Prostate gland (tissue), 2 donors: ENCODE data around the gene THSD4.

Experiments
- POLR2A ChIP-seq: fragments of 450-650 bp; IDR thresholded peaks from one replicate; pipeline ENCODE4 v1.6.1; 2016; ENCODE audit warnings: antibody characterized with exemption, mild to moderate bottlenecking
- POLR2AphosphoS5 ChIP-seq: sonication (generic); formaldehyde crosslinking; IDR thresholded peaks from one replicate; pipeline ENCODE4 v1.6.1; 2017; ENCODE audit warnings: antibody characterized with exemption
- TF ChIP-seq, protein P1 (sequence below), 4 experiments: fragments of 200-600 bp in 2 of 4; fragments of 450-650 bp in 2 of 4; sonication (generic) in 2 of 4; IDR thresholded peaks; 1 replicate in 3 of 4; 2 replicates in 1 of 4; pipeline ENCODE4 v1.5.1; 2016 to 2019; ENCODE audit warnings: antibody characterized with exemption in 4 of 4, mild to moderate bottlenecking in 2 of 4, moderate library complexity in 2 of 4

DNA sequence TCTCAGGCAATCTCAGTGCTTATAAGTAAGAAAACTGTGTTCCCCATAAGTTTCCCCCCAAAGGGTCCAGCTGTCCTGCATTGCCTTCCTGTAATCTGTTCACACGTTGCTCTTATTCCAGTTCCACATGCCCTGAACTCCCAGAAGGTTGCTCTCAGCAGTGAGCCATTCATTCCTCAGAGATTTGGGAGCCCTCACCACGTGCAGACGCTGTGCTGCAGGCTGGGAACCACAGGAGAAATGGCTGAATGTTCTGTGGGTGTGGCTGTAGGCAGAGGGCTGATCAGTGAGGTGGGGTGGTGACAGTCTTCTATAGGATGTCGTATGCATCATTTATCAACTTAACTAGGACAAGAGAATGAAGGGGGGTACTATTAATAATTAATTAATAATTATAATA is 3.3 kb upstream of the THSD4 start:
- TF ChIP-seq, protein P1, sequence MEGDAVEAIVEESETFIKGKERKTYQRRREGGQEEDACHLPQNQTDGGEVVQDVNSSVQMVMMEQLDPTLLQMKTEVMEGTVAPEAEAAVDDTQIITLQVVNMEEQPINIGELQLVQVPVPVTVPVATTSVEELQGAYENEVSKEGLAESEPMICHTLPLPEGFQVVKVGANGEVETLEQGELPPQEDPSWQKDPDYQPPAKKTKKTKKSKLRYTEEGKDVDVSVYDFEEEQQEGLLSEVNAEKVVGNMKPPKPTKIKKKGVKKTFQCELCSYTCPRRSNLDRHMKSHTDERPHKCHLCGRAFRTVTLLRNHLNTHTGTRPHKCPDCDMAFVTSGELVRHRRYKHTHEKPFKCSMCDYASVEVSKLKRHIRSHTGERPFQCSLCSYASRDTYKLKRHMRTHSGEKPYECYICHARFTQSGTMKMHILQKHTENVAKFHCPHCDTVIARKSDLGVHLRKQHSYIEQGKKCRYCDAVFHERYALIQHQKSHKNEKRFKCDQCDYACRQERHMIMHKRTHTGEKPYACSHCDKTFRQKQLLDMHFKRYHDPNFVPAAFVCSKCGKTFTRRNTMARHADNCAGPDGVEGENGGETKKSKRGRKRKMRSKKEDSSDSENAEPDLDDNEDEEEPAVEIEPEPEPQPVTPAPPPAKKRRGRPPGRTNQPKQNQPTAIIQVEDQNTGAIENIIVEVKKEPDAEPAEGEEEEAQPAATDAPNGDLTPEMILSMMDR (IDR thresholded peaks at IDR 0.05), result no peak
- TF ChIP-seq POLR2A (no peak), POLR2AphosphoS5 (no peak)
